ENCODE data around the gene SUGP2.
"Not testable (repeated sequence)": the region's sequence is repeated elsewhere in the genome, so short reads cannot be mapped to it uniquely, and the experiment has no call there.

Gene SUGP2

DNA sequence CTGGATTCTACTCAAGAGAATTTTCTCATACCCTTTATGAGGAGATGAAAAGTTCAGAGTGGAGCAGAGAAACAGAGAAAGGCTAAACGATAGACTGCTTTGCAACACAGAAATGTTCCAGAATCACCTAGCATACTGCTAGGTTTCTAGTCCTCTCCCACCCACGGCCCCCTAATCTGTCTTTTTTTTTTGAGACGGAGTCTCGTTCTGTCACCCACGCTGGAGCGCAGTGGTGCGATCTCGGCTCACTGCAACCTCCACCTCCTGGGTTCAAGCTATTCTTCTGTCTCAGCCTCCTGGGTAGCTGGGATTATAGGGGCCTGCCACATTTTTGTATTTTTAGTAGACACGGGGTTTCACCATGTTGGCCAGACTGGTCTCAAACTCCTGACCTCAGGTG, 4.8 kb downstream of the SUGP2 start:
- DNase-seq = no peak

DNA sequence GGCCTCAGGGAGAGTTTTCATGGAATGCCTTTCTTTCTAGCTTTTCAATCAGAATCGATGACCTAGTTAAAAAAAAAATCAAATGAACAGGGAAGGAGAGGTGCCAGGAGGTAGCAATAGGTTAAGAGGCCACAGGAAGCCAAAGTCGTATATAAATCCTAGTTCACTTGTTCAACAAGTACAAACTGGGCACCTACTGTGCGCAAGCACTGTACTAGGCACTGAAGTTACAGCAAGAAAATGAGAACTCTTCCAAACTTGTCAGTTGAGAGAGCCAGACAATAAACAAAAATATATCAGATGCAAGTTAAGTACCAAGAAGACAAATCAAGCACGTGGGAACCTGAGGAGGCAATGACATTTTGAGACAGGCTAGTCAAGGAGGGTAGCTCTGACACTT, 6.1 kb downstream of the SUGP2 start:
- no peak for DNase-seq

DNA sequence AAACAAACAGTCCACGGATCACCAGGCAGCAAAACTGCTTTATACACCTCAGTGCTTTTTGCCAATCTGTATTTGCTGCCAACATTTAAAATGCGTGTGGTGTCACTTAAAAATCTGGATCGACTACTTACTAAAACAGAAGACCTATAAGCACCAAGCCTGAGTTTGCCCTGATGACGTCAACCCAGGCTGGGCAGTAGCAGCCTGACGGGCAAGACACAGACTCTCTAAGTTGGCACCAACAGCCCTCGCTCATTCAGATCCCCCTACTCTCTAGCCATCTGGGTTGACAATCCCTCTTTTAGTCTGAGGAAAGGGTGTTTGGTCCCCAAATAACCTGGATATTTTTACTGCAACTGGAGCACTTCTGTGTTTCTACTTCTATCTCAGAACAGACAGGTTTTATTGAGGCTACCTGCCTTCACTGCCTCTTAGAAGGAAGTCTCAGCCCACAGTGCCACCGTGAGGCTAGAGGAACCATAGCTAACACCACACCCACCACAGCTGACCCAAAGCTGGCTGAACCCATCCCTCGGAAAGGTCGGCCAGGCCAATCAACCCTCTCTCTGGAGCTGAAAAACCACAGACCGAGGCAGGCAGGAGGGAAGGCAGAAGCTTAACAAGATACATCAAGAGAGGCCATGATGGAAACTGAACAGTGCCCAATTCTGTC, 6.9 kb downstream of the SUGP2 start:
- no peak for DNase-seq

DNA sequence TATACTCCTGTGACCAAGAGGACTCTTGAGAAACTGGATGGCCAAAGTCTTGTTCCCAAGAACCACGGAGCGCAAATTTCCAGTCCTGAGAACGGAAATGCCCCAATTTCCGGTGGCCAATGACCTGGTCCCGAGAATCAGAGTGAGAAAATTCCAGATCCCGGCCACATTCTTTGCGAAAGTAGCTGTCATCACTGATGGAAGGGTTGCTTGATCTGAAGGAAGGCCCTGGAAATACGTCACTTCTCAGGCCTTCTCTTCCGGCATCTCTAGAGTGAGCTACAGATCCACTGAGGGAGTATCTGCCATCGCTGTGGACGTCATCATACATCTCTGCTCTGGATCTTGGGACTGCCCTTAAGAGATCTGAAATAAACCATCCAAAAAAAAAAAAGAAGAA, 7.5 kb downstream of the SUGP2 start:
- DNase-seq = no peak

DNA sequence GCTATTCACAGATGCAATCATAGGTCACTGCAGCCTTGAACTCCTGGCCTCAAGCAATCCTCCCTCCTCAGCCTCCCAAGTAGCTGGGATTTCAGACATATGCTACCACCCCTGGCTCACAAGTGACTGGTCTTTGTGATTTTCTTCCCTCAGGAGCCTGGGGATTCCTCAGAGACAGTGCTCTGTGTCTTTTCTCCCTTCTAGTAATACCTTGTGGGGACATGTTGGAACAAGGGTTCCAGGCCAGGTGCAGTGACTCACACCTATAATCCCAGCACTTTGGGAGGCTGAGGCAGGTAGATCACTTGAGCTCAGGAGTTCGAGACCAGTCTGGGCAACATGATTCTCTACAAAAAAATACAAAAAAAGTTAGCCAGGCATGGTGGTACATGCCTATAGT, 9.9 kb downstream of the SUGP2 start:
- not testable (repeated sequence) for DNase-seq

DNA sequence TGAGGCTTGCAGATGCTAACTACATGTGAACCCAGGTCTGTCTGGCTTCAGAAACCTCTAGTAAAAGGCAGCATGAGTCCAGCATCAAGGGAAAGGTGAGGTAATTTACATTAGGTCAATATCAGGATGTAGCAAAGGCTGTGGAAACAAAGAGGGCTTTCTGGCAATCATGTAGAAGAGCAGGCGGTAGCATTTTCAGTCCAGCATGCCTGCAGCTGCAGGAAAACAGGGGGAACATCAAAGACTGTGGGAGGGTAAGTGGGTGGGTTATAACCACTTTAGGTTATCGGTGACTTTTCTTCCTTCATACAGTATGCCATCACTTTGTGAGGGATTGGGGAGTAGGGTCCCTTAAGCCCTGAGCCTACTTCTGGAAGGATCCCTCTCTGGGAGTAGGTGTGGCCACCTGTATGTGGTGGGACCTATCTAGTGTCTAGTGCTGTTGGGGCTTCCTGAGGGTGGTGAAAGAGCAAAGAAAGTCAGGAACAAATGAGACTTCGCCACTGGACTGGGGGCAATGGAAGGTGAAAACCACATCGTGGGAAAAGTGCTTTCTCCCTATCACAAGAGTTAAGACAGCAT, 10.8 kb downstream of the SUGP2 start:
- DNase-seq = no peak

DNA sequence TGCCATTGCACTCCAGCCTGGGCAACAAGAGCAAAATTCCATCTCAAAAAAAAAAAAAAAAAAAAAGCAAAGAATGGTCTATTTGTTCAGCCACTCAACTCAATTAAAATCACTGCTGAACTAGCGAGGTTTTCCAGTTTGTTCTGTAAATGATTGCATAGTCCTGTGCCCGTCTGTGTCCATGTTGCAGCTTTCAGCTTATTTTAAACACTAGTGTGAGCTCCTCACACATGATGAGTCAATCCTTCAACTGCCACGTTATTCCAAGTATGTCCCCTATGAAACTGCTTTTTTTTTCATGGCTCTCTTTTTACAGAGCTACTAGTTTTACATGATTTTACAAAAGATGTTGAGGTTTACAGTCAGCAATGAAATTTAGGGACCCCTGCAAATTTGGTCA, 12.2 kb downstream of the SUGP2 start:
- DNase-seq = no peak

DNA sequence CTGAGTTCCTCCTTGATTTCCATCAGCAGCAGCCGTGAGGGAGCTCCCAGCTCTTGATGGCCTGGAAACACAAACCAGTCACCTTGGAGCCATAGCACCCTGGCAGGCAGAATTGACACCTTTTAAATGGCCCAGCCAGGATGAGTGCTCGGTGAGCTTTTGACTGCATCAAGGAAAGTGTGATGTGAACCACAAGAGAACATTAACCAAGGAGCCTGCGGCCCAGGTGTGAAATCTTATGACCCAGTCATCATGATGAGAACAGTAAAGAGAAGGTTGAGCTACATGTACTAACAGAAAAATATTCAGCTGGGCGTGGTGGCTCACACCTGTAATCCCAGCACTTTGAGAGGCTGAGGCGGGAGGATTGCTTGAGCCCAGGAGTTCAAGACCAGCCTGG, 22.8 kb downstream of the SUGP2 start:
- no peak for DNase-seq

DNA sequence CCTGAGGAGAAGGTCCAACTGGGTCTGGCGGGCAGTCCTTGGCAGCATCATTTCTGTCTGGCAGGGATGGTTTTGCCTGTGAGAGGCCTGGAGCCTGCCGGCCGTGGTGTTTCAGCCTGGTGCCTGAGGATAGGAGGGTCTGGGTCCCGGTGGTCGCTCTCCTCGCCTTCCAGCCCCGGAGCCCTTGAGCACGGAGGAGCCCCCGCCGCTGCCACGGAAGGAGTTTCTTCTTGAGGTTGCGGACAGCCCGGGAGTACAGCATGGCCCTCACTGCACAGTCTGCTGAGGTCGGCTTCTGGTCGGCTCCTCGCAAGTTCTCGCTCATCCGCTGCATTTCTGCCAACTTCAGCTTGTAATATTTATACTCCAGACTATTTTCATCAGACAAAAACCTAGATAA, 23.4 kb downstream of the SUGP2 start:
- DNase-seq = no peak

DNA sequence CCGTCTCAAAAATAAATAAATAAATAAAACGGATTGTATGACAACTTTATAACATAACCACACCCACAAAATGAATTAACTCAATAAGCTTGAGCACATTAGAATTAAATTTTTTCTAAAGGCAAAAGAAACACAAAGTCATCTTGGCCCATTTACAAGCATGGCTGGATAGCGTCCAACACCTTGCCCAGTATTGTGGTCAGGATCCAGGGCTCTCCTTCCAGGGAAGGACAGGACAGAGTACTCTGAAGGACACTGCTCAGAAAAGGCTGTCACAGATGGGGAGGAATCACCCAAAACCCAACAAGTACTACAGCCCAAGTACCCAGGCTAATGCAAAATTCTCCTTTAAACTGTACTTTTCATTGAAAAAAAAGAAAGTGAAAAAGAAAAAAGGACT, 27.1 kb downstream of the SUGP2 start:
- DNase-seq = no peak

DNA sequence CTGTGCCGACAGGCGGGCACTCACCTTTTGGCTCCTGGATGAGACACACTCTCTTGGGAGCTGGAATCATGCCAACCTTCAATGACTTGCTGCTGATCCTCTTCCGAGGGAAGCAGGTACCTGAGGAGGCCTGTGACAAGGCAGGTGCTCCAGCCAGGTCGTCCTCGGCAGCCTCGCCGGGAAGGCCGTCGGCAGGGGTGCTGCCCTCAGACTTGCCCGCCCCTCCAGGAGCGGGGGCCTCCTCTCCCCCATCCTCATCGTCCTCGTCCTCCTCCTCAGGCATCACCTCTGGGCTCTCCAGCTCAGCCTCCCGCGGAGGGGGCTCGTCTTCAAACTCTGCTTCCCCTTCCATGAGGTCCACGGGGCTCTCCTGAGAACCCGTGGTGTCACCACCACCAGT, 29.2 kb downstream of the SUGP2 start:
- DNase-seq = no peak

DNA sequence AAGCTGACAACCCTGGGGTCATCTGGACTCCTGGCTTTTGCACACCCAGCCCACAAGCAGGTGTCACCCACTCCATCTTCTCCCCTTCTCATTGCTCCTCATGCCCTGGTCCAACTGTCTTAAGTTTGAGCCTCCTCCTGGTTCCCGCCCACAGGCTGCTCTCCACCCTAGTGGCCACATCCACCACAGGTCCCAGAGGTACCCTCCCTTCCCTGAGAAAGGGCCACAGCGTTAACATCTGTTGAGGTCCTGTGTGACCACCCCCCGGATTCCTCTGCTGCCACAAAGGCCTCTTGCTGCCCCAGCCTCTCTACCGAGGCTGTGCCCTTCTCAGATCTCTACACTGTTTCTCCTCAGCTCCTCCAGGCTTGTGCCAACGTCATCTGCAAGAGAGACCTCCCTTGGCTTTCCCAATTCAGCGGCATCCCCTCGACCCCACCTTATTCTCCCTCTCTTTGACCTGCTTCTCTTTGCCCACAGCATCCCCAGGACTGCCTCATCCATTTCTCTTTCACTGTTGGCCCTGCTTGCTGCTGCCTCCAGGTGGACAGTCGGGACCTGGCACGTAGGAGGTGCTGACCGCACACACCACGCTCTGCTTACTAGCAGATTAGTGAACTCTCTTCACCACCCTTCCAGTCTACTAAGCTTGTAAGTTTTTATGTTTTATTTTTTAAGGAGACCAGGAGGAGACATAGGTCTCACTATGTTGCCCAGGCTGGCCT, 33.3 kb downstream of the SUGP2 start:
- no peak for DNase-seq

DNA sequence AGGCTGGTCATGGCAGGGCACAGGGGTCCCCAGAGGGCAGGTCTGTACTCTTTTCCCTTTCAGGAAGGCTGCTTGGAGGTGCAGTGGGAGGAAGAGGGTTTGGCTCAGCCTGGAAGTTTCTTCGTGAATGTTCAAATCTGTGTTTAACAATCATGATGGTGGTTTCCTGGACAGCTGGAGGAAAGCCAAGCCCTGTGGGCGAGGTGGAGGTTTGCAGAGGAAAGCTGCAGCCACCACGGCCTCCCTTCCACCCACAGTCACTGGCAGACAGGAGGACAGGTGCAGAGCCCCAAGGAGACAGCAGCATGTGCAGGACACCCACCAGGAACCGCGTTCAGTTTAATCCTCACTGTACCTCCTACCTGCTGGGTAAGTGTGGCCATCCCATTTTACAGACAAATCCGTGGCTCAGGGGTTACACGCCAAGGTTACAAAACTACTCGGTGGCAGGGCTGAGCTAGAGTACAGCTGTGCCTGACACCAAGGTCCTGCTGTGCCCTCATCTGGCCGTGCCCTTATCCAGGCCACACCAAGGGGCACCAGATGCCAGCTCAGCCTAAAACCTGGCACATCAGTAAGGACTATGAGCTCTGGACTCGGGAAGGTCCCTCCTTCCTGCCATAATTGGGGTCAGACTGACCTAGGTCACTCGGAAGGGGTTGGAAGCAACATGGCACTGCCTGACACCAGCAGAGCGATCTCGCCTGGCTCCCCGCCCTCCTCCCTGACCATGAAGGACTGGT, 34.1 kb downstream of the SUGP2 start:
- DNase-seq = no peak

DNA sequence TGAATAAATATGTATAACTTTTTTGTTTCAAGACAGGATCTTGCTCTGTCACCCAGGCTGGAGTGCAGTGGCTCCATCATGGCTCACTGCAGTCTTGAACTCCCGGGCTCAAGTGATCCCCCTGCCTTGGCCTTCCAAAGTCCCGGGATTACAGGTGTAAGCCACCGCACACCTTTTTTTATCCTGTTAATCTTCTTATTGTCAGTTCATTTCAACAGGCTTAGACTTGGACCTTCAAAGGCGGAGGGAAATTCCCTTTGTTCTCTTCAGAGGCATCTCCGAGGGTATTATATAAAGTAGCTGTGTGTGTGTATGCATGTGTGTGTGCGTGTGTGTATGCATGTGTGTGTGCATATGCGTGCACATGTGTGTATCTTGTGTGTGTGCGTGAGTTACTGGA, 35.0 kb downstream of the SUGP2 start:
- DNase-seq = no peak

DNA sequence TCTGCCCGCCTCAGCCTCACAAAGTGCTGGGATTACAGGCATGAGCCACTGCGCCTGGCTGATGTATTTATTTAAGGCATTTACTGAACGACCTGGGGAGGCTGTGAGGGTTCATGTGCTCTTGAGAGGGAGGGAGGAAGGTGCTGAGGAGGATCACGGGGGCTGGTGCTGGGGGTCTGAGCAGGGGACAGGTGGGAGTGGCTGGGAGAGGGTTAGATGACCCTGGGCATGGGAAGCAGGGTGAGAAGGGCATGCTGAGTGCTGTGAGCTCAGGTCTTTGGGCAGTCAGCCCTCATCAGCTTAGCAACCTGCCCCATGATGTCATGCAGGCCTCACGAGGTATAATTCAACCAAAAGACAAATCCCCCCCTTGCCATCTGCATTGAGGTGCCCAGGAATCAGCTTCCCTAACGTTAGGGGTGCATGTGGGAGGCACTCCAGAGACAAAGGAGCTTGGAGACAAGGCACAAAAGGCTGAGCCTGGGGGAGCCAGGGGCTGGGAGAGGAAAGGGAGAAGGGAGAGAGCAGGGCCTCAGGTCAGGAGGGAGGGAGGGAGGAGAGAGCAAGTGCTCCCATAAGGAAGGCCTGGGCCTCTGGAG, 36.4 kb downstream of the SUGP2 start:
- DNase-seq = no peak

DNA sequence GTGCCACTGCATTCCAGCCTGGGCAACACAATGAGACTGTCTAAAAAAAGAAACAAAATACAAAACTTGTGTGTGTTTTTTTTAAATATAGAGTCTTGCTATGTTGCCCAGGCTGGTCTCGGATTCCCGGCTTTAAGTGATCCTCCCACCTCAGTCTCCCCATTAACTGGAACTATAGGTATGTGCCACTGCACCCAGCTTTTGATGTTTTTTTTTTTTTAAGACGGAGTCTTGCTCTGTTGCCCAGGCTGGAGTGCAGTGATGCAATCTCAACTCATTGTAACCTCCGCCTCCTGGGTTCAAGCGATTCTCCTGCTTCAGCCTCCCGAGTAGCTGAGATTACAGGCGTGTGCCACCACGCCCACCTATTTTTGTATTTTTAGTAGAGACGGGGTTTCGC, 37.0 kb downstream of the SUGP2 start:
- DNase-seq = no peak

DNA sequence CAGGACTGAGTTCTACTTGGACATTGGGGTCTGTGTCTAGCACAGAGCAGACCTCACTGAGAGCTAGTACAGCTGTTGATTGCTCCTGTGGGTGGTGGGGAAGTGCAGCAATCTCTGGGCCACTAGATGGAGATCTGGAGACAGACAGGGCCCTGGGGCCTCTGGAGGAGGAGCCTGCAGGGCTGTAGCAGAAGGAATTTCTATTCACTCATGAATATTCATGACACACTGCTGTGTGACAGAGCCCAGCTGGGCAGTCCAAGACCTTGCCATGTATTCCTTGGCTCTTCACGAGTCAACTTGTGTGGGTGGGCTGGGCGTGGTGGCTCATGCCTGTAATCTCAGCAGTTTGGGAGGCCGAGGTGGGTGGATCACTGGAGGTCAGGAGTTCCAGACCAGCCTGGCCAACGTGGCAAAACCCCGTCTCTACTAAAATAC, 37.5 kb downstream of the SUGP2 start:
- DNase-seq = no peak

DNA sequence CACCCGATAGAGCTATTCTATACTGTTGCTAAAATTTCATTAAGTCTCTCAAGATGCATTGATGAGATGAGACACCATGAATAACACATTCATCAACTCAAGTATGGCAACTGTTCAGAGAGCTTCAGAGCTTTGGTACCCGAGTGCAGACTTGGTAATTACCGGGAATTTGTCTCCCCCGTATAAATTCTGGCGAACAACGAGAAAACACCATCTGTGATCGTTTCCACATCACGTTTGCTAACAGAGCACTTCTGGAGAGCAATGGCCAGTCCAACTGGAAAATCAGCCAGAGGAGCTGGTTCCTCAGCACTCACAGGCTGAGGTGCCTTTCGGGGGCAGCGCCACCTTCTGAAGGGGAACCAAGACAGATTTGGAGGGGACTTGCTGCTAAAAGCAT, 40.2 kb downstream of the SUGP2 start:
- no peak for DNase-seq

DNA sequence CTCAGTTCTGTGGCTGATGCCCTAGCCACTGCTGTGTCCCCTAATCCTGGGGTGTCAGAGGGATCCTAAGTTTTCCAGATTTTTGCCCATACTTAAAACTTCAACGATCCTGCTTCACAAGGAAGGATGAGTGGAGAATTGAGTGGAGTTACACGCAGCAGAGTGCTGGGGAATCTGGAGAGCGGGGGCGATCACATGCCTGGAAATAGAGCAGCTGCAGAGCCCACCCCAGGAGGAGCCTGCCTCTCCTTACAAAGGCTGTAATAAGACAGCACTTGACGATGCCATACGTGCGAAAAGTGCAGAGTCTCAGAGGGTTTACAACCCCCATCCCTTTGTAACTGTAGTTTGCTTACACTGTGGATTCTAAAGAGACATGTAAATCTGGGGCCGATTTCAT, 40.6 kb downstream of the SUGP2 start:
- no peak for DNase-seq

DNA sequence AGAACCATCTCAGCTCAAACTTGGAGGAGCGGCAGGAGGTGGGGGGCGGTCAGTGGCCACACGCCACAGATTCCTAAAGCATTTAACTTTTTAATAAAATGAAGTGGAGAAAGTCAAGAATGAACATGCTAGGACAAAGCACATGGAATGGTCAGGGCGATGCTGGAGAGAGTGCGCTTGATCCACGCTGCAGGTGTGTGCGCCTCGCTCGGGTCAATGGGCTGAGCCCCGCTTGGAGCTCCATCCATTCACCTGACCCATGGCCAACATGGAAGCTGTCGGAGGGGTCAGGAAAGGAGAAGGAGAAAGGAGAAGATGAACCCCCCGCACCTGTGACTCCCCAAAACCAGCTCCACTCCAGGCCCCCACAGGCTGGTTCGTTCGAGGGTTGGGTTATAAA, 41.8 kb downstream of the SUGP2 start:
- DNase-seq = no peak

DNA sequence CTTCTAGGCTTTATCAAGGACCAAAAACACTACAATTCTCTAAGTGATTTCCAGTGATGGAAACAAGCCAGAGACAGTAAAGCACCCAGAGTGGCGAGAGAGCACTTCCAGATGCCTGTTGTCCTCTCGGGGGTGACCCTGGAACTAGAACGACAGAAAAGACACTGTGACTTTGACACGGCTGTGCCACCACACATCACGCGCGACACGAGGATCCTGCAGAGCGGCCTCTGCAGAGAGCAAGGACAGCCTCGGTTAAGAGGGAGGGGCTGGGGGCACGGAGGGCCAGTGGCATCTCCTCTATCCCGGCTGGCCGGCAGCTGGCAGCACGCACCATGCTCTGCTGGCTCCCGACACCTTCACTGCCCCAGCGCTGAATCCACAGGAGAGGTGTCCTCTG, 42.3 kb downstream of the SUGP2 start:
- no peak for DNase-seq

DNA sequence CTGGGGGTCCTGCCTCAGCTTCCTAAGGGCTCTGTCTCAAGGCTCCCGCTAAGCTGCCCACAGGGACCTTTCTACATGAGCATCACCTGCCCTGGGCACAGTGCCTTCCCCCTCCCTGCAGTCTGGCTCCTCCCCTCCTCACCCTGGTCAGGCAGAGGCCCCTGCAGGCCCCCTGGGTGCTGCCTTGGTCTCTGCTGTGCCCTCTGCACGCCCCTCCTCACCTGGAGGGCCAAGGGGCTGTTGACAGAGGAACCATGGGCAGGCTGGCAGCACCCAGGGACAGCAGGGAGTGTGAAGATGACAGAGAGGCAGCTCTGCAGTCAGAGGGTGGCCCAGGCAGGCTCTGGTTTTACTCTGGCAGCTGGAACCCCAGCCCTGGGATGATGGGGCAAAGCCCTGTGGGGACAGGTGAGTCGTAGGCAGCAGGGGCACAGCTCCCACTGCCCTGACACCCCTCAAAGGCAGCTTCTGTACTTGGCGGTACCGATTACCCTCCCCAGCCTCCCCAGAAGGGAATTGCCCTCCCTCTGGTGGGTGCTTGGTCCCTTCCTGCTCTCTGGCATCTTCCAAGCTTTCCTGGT, 43.1 kb downstream of the SUGP2 start:
- DNase-seq = no peak

DNA sequence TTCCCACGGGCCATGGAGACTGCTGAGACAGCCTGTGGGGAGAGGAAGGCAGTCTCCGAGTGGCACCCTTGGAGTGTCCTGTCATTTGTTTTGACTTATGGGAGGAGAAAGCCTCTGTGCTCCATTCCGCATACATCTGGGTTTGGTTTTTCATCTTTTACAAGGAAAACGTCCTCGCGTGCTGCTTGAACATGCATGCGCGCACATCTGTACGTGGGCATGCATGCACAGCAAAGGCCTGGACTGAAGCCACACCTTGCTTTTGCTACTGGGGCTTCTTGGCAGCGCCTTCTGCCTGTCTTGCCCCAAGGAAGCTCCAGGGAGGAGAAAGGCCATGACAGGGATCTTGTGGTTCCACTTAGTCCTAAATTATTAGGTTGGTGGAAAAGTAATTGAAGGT, 44.0 kb downstream of the SUGP2 start:
- DNase-seq = no peak

All from GOT3 (cell line).